HG02981 (cell line): Measurements from ENCODE around the gene GRM2.

Experiments
- ATAC-seq: cut with Tn5 transposase; IDR thresholded peaks from one replicate; pipeline ENCODE4 v1.9.1; 2021; ENCODE audit warnings: mild to moderate bottlenecking, moderate library complexity; ENCODE audit not compliant: unreplicated experiment

The GRM2 gene

GRCh38 chr3:51703761-51704510 is 2.9 kb upstream of the GRM2 start:
- ATAC-seq, result no peak

- ATAC-seq, result no peak
These were observed 2.3 kb upstream of the GRM2 start for GRCh38 chr3:51704511-51704950.

GRCh38 chr3:51705276-51706020 is 1.4 kb upstream of the GRM2 start:
- no peak for ATAC-seq

DNA sequence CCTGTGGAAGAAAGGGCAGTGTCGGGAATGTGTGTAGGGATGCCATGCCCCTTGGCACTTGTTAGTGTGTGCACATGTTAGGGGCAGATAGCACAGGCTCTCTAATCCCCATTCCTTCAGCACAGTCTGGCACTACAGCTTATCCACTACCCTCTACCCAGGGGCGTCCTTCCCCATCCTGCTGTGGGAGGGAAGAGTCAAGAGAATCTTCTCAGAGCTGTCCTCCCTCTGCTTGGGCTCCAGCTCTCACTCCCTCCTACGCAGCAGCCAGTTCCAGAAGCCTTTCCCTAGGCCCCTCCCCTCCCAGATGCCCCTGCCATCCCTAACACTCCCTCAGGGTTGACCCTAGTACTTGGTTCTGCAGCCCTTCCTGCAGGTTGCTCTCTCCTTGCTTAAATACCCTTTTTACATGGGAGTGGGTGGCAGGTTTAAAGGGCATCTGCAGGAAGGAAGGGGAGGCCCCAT is 815 bp upstream of the GRM2 start:
- no peak for ATAC-seq

DNA sequence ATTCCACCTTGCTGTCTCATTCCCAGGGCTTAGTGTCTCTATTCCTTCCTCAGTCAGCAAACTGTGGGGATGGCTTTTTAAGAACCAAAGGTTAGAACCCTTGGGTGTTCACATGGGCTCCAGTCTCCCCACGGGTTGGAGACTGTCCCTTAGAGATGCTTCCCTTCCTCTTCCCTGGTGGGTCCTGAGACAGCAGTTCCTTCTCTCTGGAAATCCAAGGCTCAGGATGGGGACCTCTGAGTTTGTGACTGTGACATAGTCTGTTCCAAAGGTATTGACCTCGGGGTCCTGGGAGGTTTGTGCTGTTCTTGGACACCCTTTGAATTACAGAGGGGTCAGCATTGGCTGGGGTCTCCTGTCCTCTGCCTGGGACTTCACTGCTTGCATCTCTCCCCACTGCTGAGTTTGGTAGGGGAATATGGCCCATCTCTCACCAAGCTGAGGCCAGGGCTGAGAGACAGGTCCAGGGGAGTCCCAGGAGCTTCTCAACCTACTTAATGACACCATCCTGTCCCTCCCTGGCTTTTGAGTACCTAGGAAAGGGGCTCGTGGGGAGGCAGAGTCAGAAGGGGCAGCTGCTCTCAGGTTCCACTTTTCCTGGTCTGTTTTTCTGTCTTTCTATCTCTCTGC is 1.5 kb downstream of the GRM2 start:
- no peak for ATAC-seq

DNA sequence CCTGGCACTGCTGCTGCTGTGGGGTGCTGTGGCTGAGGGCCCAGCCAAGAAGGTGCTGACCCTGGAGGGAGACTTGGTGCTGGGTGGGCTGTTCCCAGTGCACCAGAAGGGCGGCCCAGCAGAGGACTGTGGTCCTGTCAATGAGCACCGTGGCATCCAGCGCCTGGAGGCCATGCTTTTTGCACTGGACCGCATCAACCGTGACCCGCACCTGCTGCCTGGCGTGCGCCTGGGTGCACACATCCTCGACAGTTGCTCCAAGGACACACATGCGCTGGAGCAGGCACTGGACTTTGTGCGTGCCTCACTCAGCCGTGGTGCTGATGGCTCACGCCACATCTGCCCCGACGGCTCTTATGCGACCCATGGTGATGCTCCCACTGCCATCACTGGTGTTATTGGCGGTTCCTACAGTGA is 2.1 kb downstream of the GRM2 start:
- ATAC-seq, result no peak

DNA sequence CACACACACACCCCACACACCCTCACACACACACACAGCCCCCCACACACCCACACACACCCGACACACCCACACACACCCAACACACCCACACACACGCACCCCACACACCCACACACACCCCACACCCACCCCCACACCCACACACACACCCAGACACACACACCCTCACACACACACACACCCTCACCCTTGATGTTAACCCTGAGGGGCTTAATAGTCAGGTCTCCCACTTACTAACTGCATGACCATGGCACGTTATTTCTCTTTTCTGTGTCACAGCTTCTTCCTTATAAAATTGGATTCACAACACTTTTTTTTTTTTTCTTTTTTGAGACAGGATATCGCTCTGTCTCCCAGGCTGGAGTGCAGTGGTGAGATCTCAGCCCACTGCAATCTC is 2.8 kb downstream of the GRM2 start:
- ATAC-seq, result no peak

- no peak for ATAC-seq
These were observed 3.9 kb downstream of the GRM2 start for GRCh38 chr3:51710631-51711351.

DNA sequence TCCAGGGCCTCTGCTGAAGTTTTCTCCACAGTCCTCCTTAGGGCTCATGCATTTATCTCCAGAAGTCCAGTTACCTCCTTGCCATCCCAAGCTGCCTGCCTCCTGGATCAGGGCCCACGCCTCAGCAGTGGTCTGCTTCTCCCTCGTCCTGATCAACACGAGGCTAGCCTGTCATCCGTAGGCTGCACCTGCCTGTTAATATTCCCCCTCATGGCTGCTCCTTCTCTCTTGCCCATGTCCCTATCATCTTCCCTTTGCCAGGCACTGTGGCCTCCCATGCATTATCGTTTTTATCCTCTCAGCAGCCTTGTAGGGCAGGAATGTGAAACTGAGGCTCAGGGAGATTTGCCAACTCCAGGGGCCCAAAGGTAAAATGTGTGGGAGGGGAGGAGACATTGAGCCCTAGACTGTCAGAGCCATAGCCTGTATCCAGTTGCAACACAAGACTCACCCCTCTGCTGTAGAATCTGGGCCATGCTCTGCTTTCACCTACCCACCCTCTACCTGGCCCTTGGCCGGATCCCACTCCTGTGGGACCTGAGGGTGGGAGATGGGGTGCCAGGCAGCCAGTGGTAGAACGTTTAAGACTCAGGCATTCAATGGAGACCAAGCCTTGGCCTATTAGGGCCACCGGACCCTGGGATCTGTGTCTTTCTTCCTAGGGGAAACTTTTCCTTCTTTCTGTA is 4.6 kb downstream of the GRM2 start:
- ATAC-seq, result no peak

GRCh38 chr3:51712038-51712420 is 5.2 kb downstream of the GRM2 start:
- no peak for ATAC-seq

GRCh38 chr3:51712511-51712931 is 5.7 kb downstream of the GRM2 start:
- ATAC-seq, result no peak

GRCh38 chr3:51712963-51713362 is 6.1 kb downstream of the GRM2 start:
- no peak for ATAC-seq

DNA sequence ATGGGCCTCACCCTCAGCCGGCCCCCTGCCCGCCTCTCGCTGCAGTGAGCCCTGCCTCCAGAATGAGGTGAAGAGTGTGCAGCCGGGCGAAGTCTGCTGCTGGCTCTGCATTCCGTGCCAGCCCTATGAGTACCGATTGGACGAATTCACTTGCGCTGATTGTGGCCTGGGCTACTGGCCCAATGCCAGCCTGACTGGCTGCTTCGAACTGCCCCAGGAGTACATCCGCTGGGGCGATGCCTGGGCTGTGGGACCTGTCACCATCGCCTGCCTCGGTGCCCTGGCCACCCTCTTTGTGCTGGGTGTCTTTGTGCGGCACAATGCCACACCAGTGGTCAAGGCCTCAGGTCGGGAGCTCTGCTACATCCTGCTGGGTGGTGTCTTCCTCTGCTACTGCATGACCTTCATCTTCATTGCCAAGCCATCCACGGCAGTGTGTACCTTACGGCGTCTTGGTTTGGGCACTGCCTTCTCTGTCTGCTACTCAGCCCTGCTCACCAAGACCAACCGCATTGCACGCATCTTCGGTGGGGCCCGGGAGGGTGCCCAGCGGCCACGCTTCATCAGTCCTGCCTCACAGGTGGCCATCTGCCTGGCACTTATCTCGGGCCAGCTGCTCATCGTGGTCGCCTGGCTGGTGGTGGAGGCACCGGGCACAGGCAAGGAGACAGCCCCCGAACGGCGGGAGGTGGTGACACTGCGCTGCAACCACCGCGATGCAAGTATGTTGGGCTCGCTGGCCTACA is 8.5 kb downstream of the GRM2 start:
- no peak for ATAC-seq

DNA sequence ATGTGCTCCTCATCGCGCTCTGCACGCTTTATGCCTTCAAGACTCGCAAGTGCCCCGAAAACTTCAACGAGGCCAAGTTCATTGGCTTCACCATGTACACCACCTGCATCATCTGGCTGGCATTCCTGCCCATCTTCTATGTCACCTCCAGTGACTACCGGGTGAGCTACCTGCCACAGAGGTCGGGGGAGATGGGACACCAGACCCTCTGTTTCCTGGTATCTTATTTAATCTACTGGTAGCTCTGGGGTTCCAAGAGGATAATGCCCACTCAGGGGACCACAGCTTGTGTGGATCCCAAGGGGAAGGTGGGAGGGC is 9.1 kb downstream of the GRM2 start:
- no peak for ATAC-seq

GRCh38 chr3:51716805-51717204 is 9.9 kb downstream of the GRM2 start:
- no peak for ATAC-seq

- no peak for ATAC-seq
These were observed 10.6 kb downstream of the GRM2 start for GRCh38 chr3:51717446-51717845.

- no peak for ATAC-seq
These were observed 11.1 kb downstream of the GRM2 start for GRCh38 chr3:51717947-51718346.

- peak; percentile 51 for ATAC-seq
These were observed 11.9 kb downstream of the GRM2 start for GRCh38 chr3:51718547-51719409.

DNA sequence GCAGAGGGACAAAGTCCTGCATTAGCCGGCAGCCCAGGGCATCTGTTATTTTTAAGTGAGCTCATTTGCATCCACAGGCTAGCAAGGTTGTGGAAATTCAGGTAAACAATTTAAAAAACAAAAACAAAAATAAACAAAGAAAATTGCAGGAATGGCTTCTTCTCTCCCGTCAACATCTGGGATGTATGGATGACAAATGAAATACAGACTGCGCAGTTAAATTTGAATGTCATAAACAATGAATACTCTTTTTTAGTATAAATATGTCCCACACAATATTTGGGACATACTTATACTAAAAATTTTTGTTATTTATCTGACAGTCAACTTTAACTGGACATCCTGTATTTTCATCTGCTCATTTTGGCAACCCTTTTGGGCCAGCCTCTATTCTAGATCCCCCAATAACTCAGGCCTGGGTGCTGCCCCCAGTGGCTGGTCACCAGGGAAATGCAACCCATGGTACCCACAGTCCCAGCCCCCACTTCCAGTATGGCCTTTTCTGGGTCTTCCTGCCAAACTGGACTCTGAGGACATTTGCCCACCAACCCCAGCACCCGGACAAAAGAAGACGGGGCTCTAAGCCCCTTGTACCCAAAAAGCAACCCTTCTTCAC is 12.7 kb downstream of the GRM2 start:
- ATAC-seq, result no peak
